Heart left ventricle (tissue), 13 donors: ENCODE results near the gene LIPM.

ENCODE experiments used
- POLR2A ChIP-seq, 2 donors: fragments of 450-650 bp; IDR thresholded peaks; one replicate each; pipeline ENCODE4 v1.6.1; 2017; ENCODE audit warnings: antibody characterized with exemption in 2 of 2, mild to moderate bottlenecking in 2 of 2, moderate library complexity in 2 of 2
- TF ChIP-seq, protein P1 (sequence below), 12 donors: fragments of 200-600 bp; sonication (generic) in 4 of 12; IDR thresholded peaks; one replicate each; pipeline versions ENCODE4 v1.5.0 to v1.8.0; 2018 to 2022; ENCODE audit warnings: antibody characterized with exemption in 12 of 12, mild to moderate bottlenecking in 5 of 12
- donor health status: ischemic (EF 13 %, LVEDD 7.1; RV severe dilation, severe dysfunction).
- donor health status: DM: no; HTN: yes; CAD: no.
- donor health status: DM: no; HTN: no; CAD: no.
- donor health status: ischemic (EF 25% LVEDD 6.9; RV normal size, moderate dysfunction).
- donor health status: ischemic (EF 25% LVEDD 5.7; RV mildly dilated, moderate dysfunction).
- donor health status: ischemic (EF 35%, LVEDD 5.7; RV mildly dilated, moderate dysfunction).
- donor health status: nonischemic (EF 11% LVEDD 7.7; RV severe dilation, severe dysfunction).
- donor health status: DM: yes; HTN: yes; CAD: no.
- donor health status: PGD.
- donor health status: ischemic (EF 29% LVEDD 5.4; RV normal size, mild dysfunction).
- donor health status: nonischemic (EF 23%, LVEDD 6.1; RV moderate dilation, normal function).

GRCh38 chr10:88802523-88803285 lies at the start of gene LIPM:
- TF ChIP-seq, protein P1, sequence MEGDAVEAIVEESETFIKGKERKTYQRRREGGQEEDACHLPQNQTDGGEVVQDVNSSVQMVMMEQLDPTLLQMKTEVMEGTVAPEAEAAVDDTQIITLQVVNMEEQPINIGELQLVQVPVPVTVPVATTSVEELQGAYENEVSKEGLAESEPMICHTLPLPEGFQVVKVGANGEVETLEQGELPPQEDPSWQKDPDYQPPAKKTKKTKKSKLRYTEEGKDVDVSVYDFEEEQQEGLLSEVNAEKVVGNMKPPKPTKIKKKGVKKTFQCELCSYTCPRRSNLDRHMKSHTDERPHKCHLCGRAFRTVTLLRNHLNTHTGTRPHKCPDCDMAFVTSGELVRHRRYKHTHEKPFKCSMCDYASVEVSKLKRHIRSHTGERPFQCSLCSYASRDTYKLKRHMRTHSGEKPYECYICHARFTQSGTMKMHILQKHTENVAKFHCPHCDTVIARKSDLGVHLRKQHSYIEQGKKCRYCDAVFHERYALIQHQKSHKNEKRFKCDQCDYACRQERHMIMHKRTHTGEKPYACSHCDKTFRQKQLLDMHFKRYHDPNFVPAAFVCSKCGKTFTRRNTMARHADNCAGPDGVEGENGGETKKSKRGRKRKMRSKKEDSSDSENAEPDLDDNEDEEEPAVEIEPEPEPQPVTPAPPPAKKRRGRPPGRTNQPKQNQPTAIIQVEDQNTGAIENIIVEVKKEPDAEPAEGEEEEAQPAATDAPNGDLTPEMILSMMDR (IDR thresholded peaks at IDR 0.05) = no peak
- no peak for TF ChIP-seq POLR2A (IDR thresholded peaks at IDR 0.05)
